HPDE6-E6E7 (cell line): ENCODE measurements around the gene ATP1B3.
A peak's percentile ranks its signal among the peaks of the same experiment; 100 is the strongest.
"Not testable (repeated sequence)": the region's sequence is repeated elsewhere in the genome, so short reads cannot be mapped to it uniquely, and the experiment has no call there.

Experiments
- DNase-seq: peaks from one replicate; pipeline ENCODE4 v3.0.0; 2011; ENCODE audit warnings: missing footprints; ENCODE audit errors: extremely low spot score

ATP1B3 gene

GRCh38 chr3:141905129-141905528 lies 28.7 kb downstream of the ATP1B3 start:
- DNase-seq = no peak

- no peak for DNase-seq
Measured at GRCh38 chr3:141909408-141909807, 33.0 kb downstream of the ATP1B3 start.

GRCh38 chr3:141909986-141910385 lies 33.5 kb downstream of the ATP1B3 start:
- DNase-seq = not testable (repeated sequence)

- DNase-seq = peak; percentile 22
Measured at GRCh38 chr3:141913150-141913811, 36.8 kb downstream of the ATP1B3 start.

- DNase-seq = no peak
Measured at GRCh38 chr3:141914311-141914710, 37.9 kb downstream of the ATP1B3 start.

GRCh38 chr3:141915016-141915415 lies 38.6 kb downstream of the ATP1B3 start:
- no peak for DNase-seq

- no peak for DNase-seq
Measured at GRCh38 chr3:141915766-141916165, 39.3 kb downstream of the ATP1B3 start.

GRCh38 chr3:141920701-141921100 lies 44.3 kb downstream of the ATP1B3 start:
- no peak for DNase-seq

- no peak for DNase-seq
Measured at GRCh38 chr3:141921316-141921715, 44.9 kb downstream of the ATP1B3 start.

GRCh38 chr3:141925677-141926076 lies 49.2 kb downstream of the ATP1B3 start:
- not testable (repeated sequence) for DNase-seq

- DNase-seq = no peak
Measured at GRCh38 chr3:141926929-141927328, 50.5 kb downstream of the ATP1B3 start.

- DNase-seq = no peak
Measured at GRCh38 chr3:141928631-141929270, 52.3 kb downstream of the ATP1B3 start.

- no peak for DNase-seq
Measured at GRCh38 chr3:141929341-141929995, 53.0 kb downstream of the ATP1B3 start.

- no peak for DNase-seq
Measured at GRCh38 chr3:141930801-141931200, 54.4 kb downstream of the ATP1B3 start.

- DNase-seq = no peak
Measured at GRCh38 chr3:141933421-141934300, 57.2 kb downstream of the ATP1B3 start.

GRCh38 chr3:141934354-141934753 lies 57.9 kb downstream of the ATP1B3 start:
- DNase-seq = no peak

- no peak for DNase-seq
Measured at GRCh38 chr3:141938011-141938500, 61.6 kb downstream of the ATP1B3 start.

GRCh38 chr3:141939759-141940158 lies 63.3 kb downstream of the ATP1B3 start:
- DNase-seq = no peak

GRCh38 chr3:141940194-141940776 lies 63.8 kb downstream of the ATP1B3 start:
- DNase-seq = peak; percentile 94

GRCh38 chr3:141941093-141941492 lies 64.7 kb downstream of the ATP1B3 start:
- no peak for DNase-seq

- no peak for DNase-seq
Measured at GRCh38 chr3:141942006-141942405, 65.6 kb downstream of the ATP1B3 start.
